Kidney (tissue), 14 donors: ENCODE results near the gene MIEN1. TPM values are rescaled to one million over a fixed set of nuclear protein-coding genes. Genes with fewer than 3 reads are reported as not detected.

Source experiments
- DNase-seq, 5 donors: peaks; one replicate each; pipeline ENCODE4 v3.0.0-alpha.2; 2013 to 2020
- FAIRE-seq: peaks from 2 replicates; lab custom pipeline; 2012; peaks lifted over from hg19 to GRCh38; lab: Jason Lieb, UNC
- H3K27ac ChIP-seq, 2 donors: one replicate each; pipeline ENCODE4 v1.7.0; 2013; ENCODE audit warnings: low read depth in 2 of 2, low read length in 2 of 2, inconsistent platforms in 1 of 2
- H3K27me3 ChIP-seq: one replicate; pipeline ENCODE4 v1.7.1; 2013; ENCODE audit warnings: low read length, inconsistent platforms; ENCODE audit not compliant: control insufficient read depth, insufficient read depth
- H3K36me3 ChIP-seq, 3 donors: one replicate each; pipeline versions ENCODE4 v1.7.0 to v1.7.1; 2013; ENCODE audit warnings: low read length in 3 of 3, control low read depth in 1 of 3, inconsistent platforms in 1 of 3; ENCODE audit not compliant: insufficient read depth in 3 of 3, control insufficient read depth in 2 of 3
- H3K4me1 ChIP-seq, 3 donors: one replicate each; pipeline versions ENCODE4 v1.7.0 to v1.7.1; 2013; ENCODE audit warnings: low read length in 3 of 3, inconsistent platforms in 1 of 3, low read depth in 1 of 3; ENCODE audit not compliant: control insufficient read depth in 2 of 3, insufficient read depth in 2 of 3
- H3K4me3 ChIP-seq, 3 donors: one replicate each; pipeline versions ENCODE4 v1.7.0 to v1.8.1; 2013; ENCODE audit warnings: low read length in 3 of 3, control low read depth in 1 of 3, inconsistent platforms in 1 of 3
- H3K9ac ChIP-seq, 3 donors: one replicate each; pipeline versions ENCODE4 v1.7.0 to v1.7.1; 2013; ENCODE audit warnings: low read length in 3 of 3, control low read depth in 1 of 3, inconsistent platforms in 1 of 3
- H3K9me3 ChIP-seq, 3 donors: one replicate each; pipeline versions ENCODE4 v1.7.0 to v1.7.1; 2013; ENCODE audit warnings: low read length in 3 of 3, control low read depth in 1 of 3, inconsistent platforms in 1 of 3; ENCODE audit not compliant: control insufficient read depth in 2 of 3, insufficient read depth in 1 of 3
- intact Hi-C: fragments of 100-400 bp; cut with DNase I; formaldehyde crosslinking; loops from one replicate; pipeline ENCODE4 v1.11.1; 2022
- polyA plus RNA-seq: library from polyadenylated mRNA; stranded (reverse); fragments of 350-450 nt; fragmentation: Illumina TruSeq; extraction: RNeasy Lipid Tissue Mini Kit (QIAGEN cat#74804); gene quantifications from one replicate; pipeline ENCODE4 v1.2.3, GENCODE V29; 2014; ENCODE audit warnings: low read depth, low replicate concordance; ENCODE audit not compliant: insufficient read depth
- total RNA-seq: library from RNA; stranded (reverse); fragmentation: NEBNext Ultra II Directional; extraction: Animal tissue kit (Norgen Biotek cat#: 25700); gene quantifications from one replicate; pipeline ENCODE4 v1.2.1, GENCODE V29; 2021
- TF ChIP-seq, protein P1 (sequence below): IDR thresholded peaks from 3 replicates; pipeline ENCODE4 v1.5.1; 2012; ENCODE audit warnings: mild to moderate bottlenecking, moderate library complexity, borderline replicate concordance; ENCODE audit not compliant: insufficient read depth; ENCODE audit errors: extremely low read depth
- donor health status: control.
- donor health status: control.
- donor health status: control.
- donor health status: control.
- donor health status: control.
- donor health status: DM: yes; HTN: yes; CAD: no.
- donor health status: Normal renal cell carcinoma (clear cell type).

The MIEN1 gene
- total and polyA plus RNA-seq, 2 donors from 2014 or later, result 51.6 to 186 TPM

DNA sequence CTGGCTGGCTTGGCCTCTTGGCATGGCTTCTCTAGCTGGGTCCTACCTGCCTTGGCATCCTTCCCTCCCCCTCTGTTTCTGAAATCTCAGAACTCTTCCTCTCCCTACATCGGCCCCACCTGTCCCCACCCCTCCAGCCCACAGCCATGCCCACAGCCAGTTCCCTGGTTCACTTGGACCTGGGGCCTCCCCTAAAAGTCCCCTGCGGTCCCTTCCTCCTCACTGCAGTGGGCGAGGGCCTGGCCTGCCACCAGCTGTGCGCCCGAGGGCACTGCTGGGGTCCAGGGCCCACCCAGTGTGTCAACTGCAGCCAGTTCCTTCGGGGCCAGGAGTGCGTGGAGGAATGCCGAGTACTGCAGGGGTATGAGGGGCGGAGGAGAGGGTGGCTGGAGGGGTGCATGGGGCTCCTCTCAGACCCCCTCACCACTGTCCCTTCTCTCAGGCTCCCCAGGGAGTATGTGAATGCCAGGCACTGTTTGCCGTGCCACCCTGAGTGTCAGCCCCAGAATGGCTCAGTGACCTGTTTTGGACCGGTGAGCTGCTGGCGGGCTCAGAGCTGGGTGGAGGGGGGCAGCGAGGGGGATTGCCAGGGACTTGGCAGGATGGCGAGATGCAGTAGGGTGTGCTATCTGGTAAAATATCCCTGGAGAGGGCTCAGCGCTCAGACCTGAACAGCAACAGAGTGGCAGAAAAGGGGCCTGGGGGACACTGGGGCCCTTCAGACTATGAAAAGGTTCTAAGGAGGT is 14.1 kb downstream of the MIEN1 start:
- no peak overlapping the region for H3K9ac ChIP-seq
- no peak overlapping the region for H3K4me3 ChIP-seq
- FAIRE-seq (no peak), DNase-seq (peak in 1 of 5 donors; percentile 73)
- H3K9me3 ChIP-seq, result no peaks in the 10 kb centered on the region
- intact Hi-C loops, result no loop called here
- H3K36me3 ChIP-seq, result peaks cover 2 to 65% (median 21%) of the 10 kb centered on the region in 3 donors
- H3K4me1 ChIP-seq, result peaks cover 0 to 10% (median 0%) of the 10 kb centered on the region in 3 donors
- TF ChIP-seq, protein P1, sequence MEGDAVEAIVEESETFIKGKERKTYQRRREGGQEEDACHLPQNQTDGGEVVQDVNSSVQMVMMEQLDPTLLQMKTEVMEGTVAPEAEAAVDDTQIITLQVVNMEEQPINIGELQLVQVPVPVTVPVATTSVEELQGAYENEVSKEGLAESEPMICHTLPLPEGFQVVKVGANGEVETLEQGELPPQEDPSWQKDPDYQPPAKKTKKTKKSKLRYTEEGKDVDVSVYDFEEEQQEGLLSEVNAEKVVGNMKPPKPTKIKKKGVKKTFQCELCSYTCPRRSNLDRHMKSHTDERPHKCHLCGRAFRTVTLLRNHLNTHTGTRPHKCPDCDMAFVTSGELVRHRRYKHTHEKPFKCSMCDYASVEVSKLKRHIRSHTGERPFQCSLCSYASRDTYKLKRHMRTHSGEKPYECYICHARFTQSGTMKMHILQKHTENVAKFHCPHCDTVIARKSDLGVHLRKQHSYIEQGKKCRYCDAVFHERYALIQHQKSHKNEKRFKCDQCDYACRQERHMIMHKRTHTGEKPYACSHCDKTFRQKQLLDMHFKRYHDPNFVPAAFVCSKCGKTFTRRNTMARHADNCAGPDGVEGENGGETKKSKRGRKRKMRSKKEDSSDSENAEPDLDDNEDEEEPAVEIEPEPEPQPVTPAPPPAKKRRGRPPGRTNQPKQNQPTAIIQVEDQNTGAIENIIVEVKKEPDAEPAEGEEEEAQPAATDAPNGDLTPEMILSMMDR, result no peak
- H3K27me3 ChIP-seq, result no peaks in the 10 kb centered on the region
- H3K27ac ChIP-seq, result peak overlapping the region in 1 of 2 donors; percentile 49

DNA sequence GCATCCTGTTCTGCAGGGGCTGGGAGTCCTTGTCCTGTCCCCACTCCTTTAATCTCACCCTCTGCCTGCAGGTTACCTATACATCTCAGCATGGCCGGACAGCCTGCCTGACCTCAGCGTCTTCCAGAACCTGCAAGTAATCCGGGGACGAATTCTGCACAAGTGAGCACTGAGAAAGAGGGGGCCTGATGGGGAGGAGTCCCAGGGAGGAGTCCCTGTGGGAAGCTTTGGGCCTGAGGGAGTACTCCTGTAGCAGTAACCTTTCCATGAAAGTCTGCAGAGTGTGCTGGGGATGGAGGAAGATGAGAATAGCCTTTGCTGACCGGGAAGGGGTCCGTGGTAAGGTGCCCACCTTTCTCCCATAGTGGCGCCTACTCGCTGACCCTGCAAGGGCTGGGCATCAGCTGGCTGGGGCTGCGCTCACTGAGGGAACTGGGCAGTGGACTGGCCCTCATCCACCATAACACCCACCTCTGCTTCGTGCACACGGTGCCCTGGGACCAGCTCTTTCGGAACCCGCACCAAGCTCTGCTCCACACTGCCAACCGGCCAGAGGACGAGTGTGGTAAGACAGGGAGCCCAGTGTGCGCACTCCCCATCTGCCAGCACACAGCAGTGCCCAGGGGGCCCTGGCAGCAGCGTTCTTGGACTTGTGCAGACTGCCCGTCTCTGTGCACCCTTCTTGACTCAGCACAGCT is 14.8 kb downstream of the MIEN1 start:
- Histone ChIP-seq H3K27me3 (no peaks in the 10 kb centered on the region), H3K4me1 (peaks cover 0 to 10% (median 0%) of the 10 kb centered on the region in 3 donors), H3K27ac (no peak overlapping the region), H3K9ac (no peak overlapping the region), H3K36me3 (peaks cover 2 to 68% (median 24%) of the 10 kb centered on the region in 3 donors), H3K4me3 (no peak overlapping the region), H3K9me3 (no peaks in the 10 kb centered on the region)
- TF ChIP-seq, protein P1, result no peak
- intact Hi-C loops, result no loop called here
- no peak for FAIRE-seq
- DNase-seq, result no peak

DNA sequence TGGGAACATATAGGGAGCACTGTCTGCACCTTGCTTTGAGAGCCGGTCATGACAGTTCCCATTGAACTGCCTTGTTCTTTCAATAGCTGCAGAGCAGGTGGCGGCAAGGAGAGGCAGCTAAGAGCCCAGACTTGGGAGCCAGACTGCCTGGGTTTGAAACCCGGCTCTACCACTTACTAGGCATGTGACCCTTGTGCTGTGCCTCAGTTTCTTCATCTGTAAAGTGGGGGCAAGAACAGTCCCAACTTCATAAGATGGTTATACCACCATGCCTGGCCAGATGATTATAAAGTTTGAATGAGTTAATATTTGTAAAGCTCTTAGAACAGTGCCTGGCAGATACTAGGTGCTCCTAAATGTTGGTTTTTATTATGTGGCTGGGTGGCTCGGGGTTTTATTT is 16.1 kb downstream of the MIEN1 start:
- H3K9ac ChIP-seq, result no peak overlapping the region
- no peak overlapping the region for H3K4me3 ChIP-seq
- DNase-seq (peak in 1 of 5 donors; percentile 12), FAIRE-seq (no peak)
- no peaks in the 10 kb centered on the region for H3K9me3 ChIP-seq
- H3K27me3 ChIP-seq, result no peaks in the 10 kb centered on the region
- H3K36me3 ChIP-seq, result peaks cover 2 to 68% (median 30%) of the 10 kb centered on the region in 3 donors
- intact Hi-C loops, result no loop called here
- TF ChIP-seq, protein P1, result no peak
- H3K4me1 ChIP-seq, result peaks cover 0 to 5% (median 0%) of the 10 kb centered on the region in 3 donors
- H3K27ac ChIP-seq, result no peak overlapping the region
